PC-3 (cell line): ENCODE measurements around the gene YKT6. TPM values are rescaled to one million over a fixed set of nuclear protein-coding genes. Genes with fewer than 3 reads are reported as not detected.

ENCODE experiments used
- ATAC-seq: fragments of 200-7000 bp; cut with Tn5 transposase; 2 replicates; pipeline ENCODE4 v1.9.1; 2020; ENCODE audit warnings: mild to moderate bottlenecking, moderate library complexity
- BruUV-seq: library from RNA; stranded (reverse); fragments of 400-500 nt; replicated peaks from 2 replicates; lab custom pipeline; 2021; lab: Mats Ljungman, UMichigan
- CTCF ChIA-PET: fragments of 300-600 bp; sonication (Branson Sonifier 250); formaldehyde crosslinking; loops from one replicate; lab custom pipeline; 2022; ENCODE audit warnings: antibody characterized with exemption; lab: Charles Lee
- POLR2A ChIA-PET: fragments of 300-600 bp; sonication (Branson Sonifier 250); formaldehyde crosslinking; loops from one replicate; lab custom pipeline; 2022; ENCODE audit warnings: antibody characterized with exemption; ENCODE audit not compliant: unreplicated experiment; lab: Charles Lee
- DNase-seq: peaks from one replicate; pipeline ENCODE4 v3.0.0-alpha.2; 2015
- H2AFZ ChIP-seq: fragments of 300-600 bp; sonication (generic); 2 replicates; pipeline ENCODE4 v1.6.0; 2016; ENCODE audit warnings: antibody characterized with exemption, low read length
- H3F3A ChIP-seq: fragments of 300-600 bp; sonication (generic); one replicate; pipeline ENCODE4 v1.6.0; 2017; ENCODE audit warnings: antibody characterized with exemption, low read length, control low read depth, mild to moderate bottlenecking; ENCODE audit not compliant: unreplicated experiment
- H3K27ac ChIP-seq: fragments of 300-600 bp; sonication (generic); 2 replicates; pipeline ENCODE4 v1.5.1; 2016; ENCODE audit warnings: mild to moderate bottlenecking, low read length
- H3K27me3 ChIP-seq: fragments of 300-600 bp; sonication (generic); 2 replicates; pipeline ENCODE4 v1.6.1; 2016; ENCODE audit warnings: low read length, mixed read lengths
- H3K36me3 ChIP-seq: fragments of 300-600 bp; sonication (generic); 2 replicates; pipeline ENCODE4 v1.6.1; 2016; ENCODE audit warnings: low read depth, mixed run types, low read length, mixed read lengths
- H3K4me1 ChIP-seq: fragments of 300-600 bp; sonication (generic); 2 replicates; pipeline ENCODE4 v1.5.1; 2016; ENCODE audit warnings: low read length; ENCODE audit not compliant: insufficient read depth
- H3K4me2 ChIP-seq: fragments of 300-600 bp; sonication (generic); 2 replicates; pipeline ENCODE4 v1.6.0; 2016; ENCODE audit warnings: low read length
- H3K4me3 ChIP-seq: fragments of 300-600 bp; sonication (generic); 2 replicates; pipeline ENCODE4 v1.5.1; 2016; ENCODE audit warnings: mild to moderate bottlenecking, low read length, mixed read lengths
- H3K79me2 ChIP-seq: fragments of 300-600 bp; sonication (generic); 2 replicates; pipeline ENCODE4 v1.6.1; 2017; ENCODE audit warnings: low read length, mixed read lengths
- H3K9ac ChIP-seq: fragments of 300-600 bp; sonication (generic); 2 replicates; pipeline ENCODE4 v1.6.0; 2016; ENCODE audit warnings: mild to moderate bottlenecking, low read length
- H3K9me2 ChIP-seq: fragments of 300-600 bp; sonication (generic); replicated peaks from 2 replicates; pipeline ENCODE4 v1.6.1; 2016; ENCODE audit warnings: mixed run types, low read length, mixed read lengths
- H3K9me3 ChIP-seq: fragments of 300-600 bp; sonication (generic); 2 replicates; pipeline ENCODE4 v1.6.1; 2016; ENCODE audit warnings: low read length, mixed read lengths
- H4K20me1 ChIP-seq: fragments of 300-600 bp; sonication (generic); 2 replicates; pipeline ENCODE4 v1.6.1; 2016; ENCODE audit warnings: low read length, mixed read lengths
- EZH2 ChIP-seq: fragments of 300-600 bp; sonication (generic); IDR thresholded peaks from one replicate; pipeline ENCODE4 v1.6.1; 2017; ENCODE audit warnings: antibody characterized with exemption, mild to moderate bottlenecking, low read length; ENCODE audit not compliant: unreplicated experiment
- EZH2phosphoT487 ChIP-seq: fragments of 300-600 bp; sonication (generic); IDR thresholded peaks from 2 replicates; pipeline ENCODE4 v1.6.1; 2018; ENCODE audit warnings: mild to moderate bottlenecking, antibody characterized with exemption, low read length, borderline replicate concordance
- intact Hi-C: fragments of 100-400 bp; cut with micrococcal nuclease; formaldehyde crosslinking; loops from 2 replicates; pipeline ENCODE4 v1.9.0; 2023
- total RNA-seq: library from RNA; depleted of rRNA; stranded (reverse); fragments of >200 nt; gene quantifications from 2 replicates; pipeline ENCODE4 v1.2.3, GENCODE V29; 2014
- TF ChIP-seq, protein P1 (sequence below): fragments of 300-600 bp; sonication (generic); conservative IDR thresholded peaks from 2 replicates; pipeline ENCODE4 v1.5.1; 2017; ENCODE audit warnings: antibody characterized with exemption, low read depth, mild to moderate bottlenecking, low read length

Gene YKT6
- total RNA-seq, 1 experiment from 2014 or later, result 133 TPM

DNA sequence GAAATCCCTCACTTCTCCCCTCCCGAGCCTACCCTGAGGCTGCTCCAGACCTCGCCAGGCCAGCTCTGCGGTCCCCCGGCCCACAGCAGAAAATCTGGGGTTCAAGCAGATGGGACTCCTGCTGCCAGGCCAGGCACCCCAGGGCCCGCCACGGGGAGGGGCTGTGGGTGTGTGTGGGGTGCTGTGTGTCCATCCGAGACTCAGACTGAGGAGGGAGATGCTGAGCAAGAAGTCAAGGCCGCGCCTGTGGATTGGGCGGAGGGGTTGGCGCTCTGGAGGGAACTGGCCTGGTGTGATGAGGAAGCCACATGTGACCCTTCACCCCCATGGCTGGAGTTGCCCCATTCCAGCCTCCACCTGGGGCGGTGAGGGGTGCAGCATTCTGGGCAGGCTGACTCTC lies 51.1 kb downstream of the YKT6 start:
- Histone ChIP-seq H3K9ac (no peak overlapping the region), H2AFZ (no peak overlapping the region), H3K4me3 (no peak overlapping the region), H3F3A (no peaks in the 10 kb centered on the region), H3K27me3 (no peaks in the 10 kb centered on the region), H3K4me1 (no peaks in the 10 kb centered on the region), H3K4me2 (no peak overlapping the region), H3K79me2 (no peaks in the 10 kb centered on the region), H3K9me2 (no peaks in the 10 kb centered on the region), H3K36me3 (no peaks in the 10 kb centered on the region), H3K9me3 (no peaks in the 10 kb centered on the region), H3K27ac (no peak overlapping the region), H4K20me1 (no peaks in the 10 kb centered on the region)
- DNase-seq (no peak), ATAC-seq (no peak)
- CTCF ChIA-PET, result no interaction called here
- no peak for TF ChIP-seq EZH2
- TF ChIP-seq EZH2phosphoT487, result no peak
- TF ChIP-seq, protein P1, sequence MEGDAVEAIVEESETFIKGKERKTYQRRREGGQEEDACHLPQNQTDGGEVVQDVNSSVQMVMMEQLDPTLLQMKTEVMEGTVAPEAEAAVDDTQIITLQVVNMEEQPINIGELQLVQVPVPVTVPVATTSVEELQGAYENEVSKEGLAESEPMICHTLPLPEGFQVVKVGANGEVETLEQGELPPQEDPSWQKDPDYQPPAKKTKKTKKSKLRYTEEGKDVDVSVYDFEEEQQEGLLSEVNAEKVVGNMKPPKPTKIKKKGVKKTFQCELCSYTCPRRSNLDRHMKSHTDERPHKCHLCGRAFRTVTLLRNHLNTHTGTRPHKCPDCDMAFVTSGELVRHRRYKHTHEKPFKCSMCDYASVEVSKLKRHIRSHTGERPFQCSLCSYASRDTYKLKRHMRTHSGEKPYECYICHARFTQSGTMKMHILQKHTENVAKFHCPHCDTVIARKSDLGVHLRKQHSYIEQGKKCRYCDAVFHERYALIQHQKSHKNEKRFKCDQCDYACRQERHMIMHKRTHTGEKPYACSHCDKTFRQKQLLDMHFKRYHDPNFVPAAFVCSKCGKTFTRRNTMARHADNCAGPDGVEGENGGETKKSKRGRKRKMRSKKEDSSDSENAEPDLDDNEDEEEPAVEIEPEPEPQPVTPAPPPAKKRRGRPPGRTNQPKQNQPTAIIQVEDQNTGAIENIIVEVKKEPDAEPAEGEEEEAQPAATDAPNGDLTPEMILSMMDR, result no peak
- POLR2A ChIA-PET, result no interaction called here
- intact Hi-C loops, result no loop called here
- BruUV-seq, result no TSS peak

DNA sequence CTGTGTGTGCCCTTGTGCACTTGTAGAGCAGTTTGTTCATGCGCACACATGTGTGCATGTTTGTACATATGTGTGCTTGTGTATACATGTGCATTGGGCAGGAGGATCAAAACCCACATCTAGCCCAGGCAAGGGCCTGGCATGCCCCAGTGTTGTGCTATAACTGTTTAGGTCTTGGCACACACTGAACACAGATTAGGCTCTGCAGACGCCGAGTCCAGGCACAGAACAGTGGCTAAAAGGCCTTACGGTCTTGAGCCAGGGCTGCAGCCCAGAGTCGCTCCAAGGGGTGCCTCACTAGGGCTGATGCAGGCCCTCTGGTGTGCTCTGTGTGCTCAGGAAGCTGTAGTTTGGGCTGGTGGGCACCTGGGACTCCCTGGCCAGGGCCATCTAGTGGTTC lies 55.7 kb downstream of the YKT6 start:
- intact Hi-C loops, result no loop called here
- no peaks in the 10 kb centered on the region for H3K36me3 ChIP-seq
- DNase-seq (no peak), ATAC-seq (no peak)
- no peak overlapping the region for H2AFZ ChIP-seq
- no peak overlapping the region for H3K4me2 ChIP-seq
- H3F3A ChIP-seq, result no peaks in the 10 kb centered on the region
- H3K27me3 ChIP-seq, result no peaks in the 10 kb centered on the region
- H4K20me1 ChIP-seq, result no peaks in the 10 kb centered on the region
- no peaks in the 10 kb centered on the region for H3K9me2 ChIP-seq
- ChIA-PET POLR2A (no interaction called here), CTCF (no interaction called here)
- H3K4me1 ChIP-seq, result peaks cover 27% of the 10 kb centered on the region
- H3K9me3 ChIP-seq, result no peaks in the 10 kb centered on the region
- no peak overlapping the region for H3K4me3 ChIP-seq
- H3K27ac ChIP-seq, result no peak overlapping the region
- H3K79me2 ChIP-seq, result no peaks in the 10 kb centered on the region
- no peak overlapping the region for H3K9ac ChIP-seq
- no peak for TF ChIP-seq EZH2phosphoT487
- TF ChIP-seq, protein P1, result no peak
- no TSS peak for BruUV-seq

DNA sequence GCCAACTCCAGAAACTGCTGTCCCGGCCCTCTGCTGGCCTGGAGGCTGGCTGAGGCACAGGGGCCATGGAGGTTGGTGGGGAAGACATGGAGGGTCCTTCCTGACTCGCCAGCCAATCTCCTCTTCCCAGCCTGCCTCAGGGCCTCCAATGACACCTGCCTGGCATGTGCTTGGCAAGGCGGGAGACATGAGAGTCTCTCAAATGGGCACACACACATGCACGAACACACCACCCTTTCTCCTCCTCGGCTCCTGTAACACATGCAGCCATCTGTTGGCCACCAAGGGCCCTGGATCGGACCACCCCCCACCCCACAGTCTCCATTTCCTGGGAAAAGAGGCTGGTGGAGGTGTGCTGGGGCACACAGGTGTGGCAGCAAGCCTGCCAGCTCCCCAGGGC lies 56.4 kb downstream of the YKT6 start:
- Histone ChIP-seq H3K27ac (peak overlapping the region; percentile 78), H3K27me3 (no peaks in the 10 kb centered on the region), H4K20me1 (no peaks in the 10 kb centered on the region), H3K9me2 (no peaks in the 10 kb centered on the region), H3F3A (no peaks in the 10 kb centered on the region), H3K4me1 (peaks cover 27% of the 10 kb centered on the region), H3K9ac (peak overlapping the region; percentile 71), H3K36me3 (no peaks in the 10 kb centered on the region), H3K79me2 (no peaks in the 10 kb centered on the region), H3K4me3 (no peak overlapping the region), H3K4me2 (peak overlapping the region; percentile 50; the same call in 1 of the 2 replicates), H3K9me3 (no peaks in the 10 kb centered on the region), H2AFZ (no peak overlapping the region)
- ATAC-seq (no peak), DNase-seq (no peak)
- TF ChIP-seq EZH2phosphoT487 (no peak), EZH2 (no peak)
- TF ChIP-seq, protein P1, result no peak
- ChIA-PET CTCF (no interaction called here), POLR2A (no interaction called here)
- no TSS peak for BruUV-seq
- intact Hi-C loops, result no loop called here
